ENCODE measurements around the gene FREM1.

- TF ChIP-seq CTCF (IDR thresholded peaks at IDR 0.05) (no peak), POLR2AphosphoS5 (IDR thresholded peaks at IDR 0.05) (no peak), POLR2A (IDR thresholded peaks at IDR 0.05) (no peak)
These were observed 45.9 kb downstream of the FREM1 start for GRCh38 chr9:14864309-14864708.
